ENCODE results near the gene CLCN5.

GRCh38 chrX:50099331-50099730 lies 176.9 kb downstream of the CLCN5 start:
- TF ChIP-seq POLR2A (IDR thresholded peaks at IDR 0.05) (no peak), CTCF (IDR thresholded peaks at IDR 0.05) (no peak)
